Urothelium cell line (cell line): Measurements from ENCODE around the gene GNAI2.
A peak's percentile ranks its signal among the peaks of the same experiment; 100 is the strongest.

Experiments
- DNase-seq: peaks from one replicate; pipeline ENCODE4 v3.0.0; 2011; ENCODE audit warnings: low spot score, mixed read lengths
- FAIRE-seq: peaks from 2 replicates; lab custom pipeline; 2011; peaks lifted over from hg19 to GRCh38; lab: Jason Lieb, UNC

The GNAI2 gene

DNA sequence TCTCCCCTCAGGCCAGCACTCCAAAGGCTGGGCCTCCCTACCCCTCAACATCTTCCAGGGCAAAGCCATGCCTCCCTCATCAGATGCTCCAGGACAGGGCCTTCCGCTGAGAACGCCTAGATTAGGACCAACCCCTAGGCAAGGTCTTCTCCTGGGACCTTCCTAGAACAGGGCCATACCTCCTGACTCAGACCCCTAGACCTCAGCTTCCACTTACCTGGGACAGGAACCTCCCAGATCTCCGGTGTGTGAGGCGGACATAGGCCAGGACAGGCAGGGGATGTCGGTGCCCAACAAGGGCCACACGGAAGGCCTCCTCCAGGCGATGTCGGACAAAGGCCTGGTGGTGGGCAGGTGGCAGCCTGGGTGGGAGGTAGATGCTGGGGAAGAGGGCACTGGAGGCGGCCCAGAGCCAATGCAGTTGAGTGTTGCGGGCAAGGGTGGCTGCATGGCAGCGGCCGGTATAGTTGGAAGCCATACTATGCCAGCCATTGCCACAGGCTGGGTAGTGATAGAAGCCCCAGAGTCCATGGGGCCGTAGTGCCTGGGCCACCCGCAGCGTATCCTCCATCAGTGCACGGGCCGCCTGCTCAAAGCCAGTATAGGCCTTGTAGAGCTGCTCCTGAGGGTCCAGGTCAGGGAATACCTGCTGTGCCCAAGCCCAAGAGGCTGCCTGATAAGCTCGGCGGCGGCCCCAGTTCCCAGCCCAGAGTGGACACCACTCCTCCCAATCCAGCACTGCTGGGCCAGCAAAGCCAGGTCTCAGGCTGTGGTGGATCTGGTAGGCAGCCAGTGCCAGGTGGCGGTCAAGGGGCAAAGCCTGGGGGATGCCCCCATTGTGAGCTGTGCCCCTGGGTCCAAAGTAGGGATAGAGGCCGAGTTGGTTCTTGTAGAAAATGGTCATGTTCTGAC, 58.7 kb downstream of the GNAI2 start:
- DNase-seq: no peak
- FAIRE-seq: no peak

- DNase-seq (no peak), FAIRE-seq (no peak)
These were observed 59.8 kb downstream of the GNAI2 start for GRCh38 chr3:50295553-50296431.

DNA sequence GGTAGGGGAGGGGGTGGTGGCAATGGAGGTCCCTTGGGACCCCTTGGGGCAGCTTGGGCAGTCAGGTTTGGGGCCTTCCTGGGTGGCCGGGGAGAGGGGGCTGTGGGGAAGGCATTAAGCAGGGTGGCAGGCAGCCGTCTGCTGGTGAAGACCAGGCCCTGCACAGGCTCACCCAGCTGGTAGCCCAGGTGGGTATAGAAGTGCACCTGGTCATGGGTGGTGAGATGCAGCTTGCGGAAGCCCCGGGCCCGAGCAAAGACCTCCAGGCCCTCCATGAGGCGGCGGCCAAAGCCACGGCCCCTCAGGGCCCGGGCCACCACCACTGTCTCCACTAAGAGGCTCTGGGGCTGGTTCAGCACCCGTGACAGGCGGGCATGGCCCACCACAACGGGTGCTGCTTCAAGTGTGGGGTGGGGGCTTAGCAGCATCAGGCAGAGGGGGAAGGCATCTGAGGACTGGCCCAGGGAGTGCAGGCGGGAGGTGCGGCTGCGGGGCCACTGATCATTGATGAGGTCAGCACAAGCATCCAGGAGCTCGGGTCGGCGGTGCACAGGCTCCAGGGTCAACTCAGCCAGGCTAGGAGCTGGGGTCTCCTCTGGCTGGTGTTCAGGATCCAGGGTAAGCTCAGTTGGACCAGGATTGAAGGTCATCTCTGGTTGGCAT, 60.8 kb downstream of the GNAI2 start:
- no peak for FAIRE-seq

GRCh38 chr3:50297384-50297775, 61.4 kb downstream of the GNAI2 start:
- FAIRE-seq (no peak), DNase-seq (no peak)

More for the DNA sequence above, 60.8 kb downstream of the GNAI2 start:
- DNase-seq: no peak

- no peak for FAIRE-seq
- no peak for DNase-seq
These were observed 62.1 kb downstream of the GNAI2 start for GRCh38 chr3:50297896-50298725.

- FAIRE-seq: peak; percentile 92
- DNase-seq: peak; percentile 99
These were observed 63.0 kb downstream of the GNAI2 start, which contains the start of the genes HYAL3 and NAA80 for GRCh38 chr3:50298836-50299637. TSS of gene HYAL3 (minus strand) at chr3:50299405. CDS start at chr3:50295602, 3,803 bp downstream. TSS of gene NAA80 (minus strand) at chr3:50299405. CDS start at chr3:50297463, 1,942 bp downstream.

DNA sequence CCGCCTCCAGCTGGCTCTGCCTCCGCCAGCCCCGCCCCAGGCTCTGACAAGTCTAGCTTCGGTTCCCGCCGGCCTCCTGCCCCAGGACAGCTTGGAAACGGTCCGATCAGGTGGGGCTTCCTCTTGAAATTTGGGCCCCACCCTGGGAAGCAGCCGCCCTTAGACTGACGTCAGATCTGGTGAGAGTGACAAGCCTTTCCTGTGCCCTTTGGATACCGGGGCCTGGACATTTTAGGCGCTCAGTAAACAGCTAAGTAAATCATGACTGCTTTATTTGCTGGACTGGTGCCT, 63.6 kb downstream of the GNAI2 start:
- DNase-seq (no peak), FAIRE-seq (no peak)

- FAIRE-seq (peak; percentile 20), DNase-seq (no peak)
These were observed 64.1 kb downstream of the GNAI2 start for GRCh38 chr3:50299929-50300680.

DNA sequence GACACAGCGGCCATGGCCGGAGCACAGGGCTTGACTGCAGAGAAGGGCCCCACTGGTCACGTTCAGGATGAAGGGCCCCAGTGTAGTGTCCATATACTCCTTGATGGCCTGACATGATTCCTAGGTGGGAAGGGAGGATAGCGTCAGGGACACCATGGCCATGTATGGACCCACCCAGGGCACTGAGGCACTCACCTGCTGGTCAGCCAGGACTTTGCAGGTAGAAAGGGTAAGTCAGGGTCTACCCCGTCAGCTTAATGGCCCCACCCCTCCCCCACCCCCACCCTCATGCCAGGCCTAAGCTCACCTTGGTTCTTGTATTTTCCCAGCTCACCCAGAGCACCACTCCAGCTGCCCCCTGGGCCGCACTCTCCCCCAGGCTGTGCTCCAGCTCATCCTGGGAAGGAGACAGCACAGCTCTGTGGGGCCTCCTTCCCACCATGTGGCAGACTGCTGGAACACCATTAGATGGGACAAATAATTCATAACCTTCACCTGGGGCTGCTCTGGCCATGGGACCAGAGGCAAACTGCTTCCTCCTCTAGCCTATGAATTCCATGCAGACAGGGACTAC, 64.8 kb downstream of the GNAI2 start:
- FAIRE-seq (no peak), DNase-seq (no peak)

GRCh38 chr3:50302095-50303012, 66.3 kb downstream of the GNAI2 start:
- DNase-seq (no peak), FAIRE-seq (no peak)

GRCh38 chr3:50303013-50303815, 67.2 kb downstream of the GNAI2 start, which contains the start of gene HYAL1:
TSS of gene HYAL1 (minus strand) at chr3:50303574. CDS start at chr3:50302956, 618 bp downstream.
- FAIRE-seq (no peak), DNase-seq (no peak)

DNA sequence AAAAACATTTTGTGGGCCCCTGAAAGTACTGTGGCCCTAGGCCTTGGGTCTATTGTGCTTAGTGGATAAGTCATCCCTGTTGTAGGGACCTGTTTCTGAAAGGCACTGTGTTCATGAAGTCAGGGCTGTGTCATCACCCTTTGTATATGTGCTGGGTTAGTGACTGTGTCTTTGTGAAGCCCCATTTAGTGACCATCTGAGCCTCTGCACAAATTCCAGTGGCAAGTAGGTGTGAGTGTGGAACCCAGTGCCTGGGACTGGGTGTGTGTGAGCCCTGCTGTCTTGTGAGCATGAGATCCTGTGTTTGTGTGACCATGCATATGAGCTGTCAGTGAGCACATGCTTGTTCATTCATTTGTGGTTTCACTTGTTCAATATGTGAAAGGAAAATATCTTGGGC, 68.6 kb downstream of the GNAI2 start:
- DNase-seq (no peak), FAIRE-seq (no peak)
